ENCODE measurements around the gene ZNF655.
"Not testable (repeated sequence)": the region's sequence is repeated elsewhere in the genome, so short reads cannot be mapped to it uniquely, and the experiment has no call there.

ZNF655 gene

DNA sequence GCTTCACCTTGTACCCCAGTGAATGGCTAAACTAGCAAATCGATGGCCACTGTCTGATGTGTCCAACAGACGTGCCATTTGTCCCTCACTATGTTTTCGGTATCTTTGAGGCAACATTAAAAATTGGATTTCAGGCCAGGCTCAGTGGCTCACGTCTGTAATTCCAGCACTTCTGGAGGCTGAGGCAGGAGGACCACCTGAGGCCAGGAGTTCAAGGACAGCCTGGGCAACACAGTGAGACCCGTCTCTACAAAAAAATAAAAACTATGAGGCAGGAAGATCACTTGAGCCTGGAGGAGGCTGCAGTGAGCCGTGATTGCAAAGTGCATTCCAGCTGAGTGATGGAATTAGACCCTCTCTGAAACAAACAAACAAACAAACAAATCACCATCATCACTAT lies 14.5 kb upstream of the ZNF655 start:
- Histone ChIP-seq H3K36me3 (ENCODE audit: insufficient read depth, low read length) (peaks cover 28% of the 10 kb centered on the region), H3K4me3 (ENCODE audit: low read depth, low read length) (no peak overlapping the region)

DNA sequence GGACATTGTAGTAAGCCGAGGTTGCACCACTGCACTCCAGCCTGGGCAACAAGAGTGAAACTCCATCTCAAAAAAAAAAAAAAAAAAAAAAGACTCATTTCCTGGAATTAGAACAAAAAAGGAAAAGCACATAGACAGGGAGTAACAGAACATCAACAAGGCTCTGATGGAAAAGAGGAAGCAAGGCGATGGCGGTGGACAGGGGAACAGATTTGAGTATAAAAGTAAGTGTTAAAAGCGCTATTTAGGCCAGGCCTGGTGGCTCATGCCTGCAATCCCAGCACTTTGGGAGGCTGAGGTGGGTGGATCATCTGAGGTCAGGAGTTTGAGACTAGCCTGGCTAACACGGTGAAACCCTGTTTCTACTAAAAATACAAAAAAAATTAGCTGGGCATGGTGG lies 13.1 kb upstream of the ZNF655 start:
- H3K79me2 ChIP-seq (ENCODE audit: control insufficient read depth, insufficient read depth, low read length, unreplicated experiment); H3K27me3 ChIP-seq (ENCODE audit: insufficient read depth, low read length); H3K4me1 ChIP-seq (ENCODE audit: control insufficient read depth, insufficient read depth, low read length, unreplicated experiment); H3K27ac ChIP-seq (ENCODE audit: low read depth, low read length); H2AFZ ChIP-seq (ENCODE audit: low read length, unreplicated experiment); H3K4me3 ChIP-seq (ENCODE audit: low read depth, low read length): not testable (repeated sequence)
- peaks cover 32% of the 10 kb centered on the region for H3K36me3 ChIP-seq (ENCODE audit: insufficient read depth, low read length)

More for the DNA sequence above, 14.5 kb upstream of the ZNF655 start:
- H3K27ac ChIP-seq (ENCODE audit: low read depth, low read length) = no peak overlapping the region
- no peaks in the 10 kb centered on the region for H3K4me1 ChIP-seq (ENCODE audit: control insufficient read depth, insufficient read depth, low read length, unreplicated experiment)
- H3K27me3 ChIP-seq (ENCODE audit: insufficient read depth, low read length) = no peaks in the 10 kb centered on the region
- H2AFZ ChIP-seq (ENCODE audit: low read length, unreplicated experiment) = no peak overlapping the region
- no peaks in the 10 kb centered on the region for H3K79me2 ChIP-seq (ENCODE audit: control insufficient read depth, insufficient read depth, low read length, unreplicated experiment)

GRCh38 chr7:99549545-99549944 lies 8.9 kb upstream of the ZNF655 start:
- H3K79me2 ChIP-seq (ENCODE audit: control insufficient read depth, insufficient read depth, low read length, unreplicated experiment) = peaks cover 17% of the 10 kb centered on the region
- peaks cover 24% of the 10 kb centered on the region for H3K36me3 ChIP-seq (ENCODE audit: insufficient read depth, low read length)
- not testable (repeated sequence) for H3K27ac ChIP-seq (ENCODE audit: low read depth, low read length); H3K4me1 ChIP-seq (ENCODE audit: control insufficient read depth, insufficient read depth, low read length, unreplicated experiment); H3K27me3 ChIP-seq (ENCODE audit: insufficient read depth, low read length); H2AFZ ChIP-seq (ENCODE audit: low read length, unreplicated experiment); H3K4me3 ChIP-seq (ENCODE audit: low read depth, low read length)

DNA sequence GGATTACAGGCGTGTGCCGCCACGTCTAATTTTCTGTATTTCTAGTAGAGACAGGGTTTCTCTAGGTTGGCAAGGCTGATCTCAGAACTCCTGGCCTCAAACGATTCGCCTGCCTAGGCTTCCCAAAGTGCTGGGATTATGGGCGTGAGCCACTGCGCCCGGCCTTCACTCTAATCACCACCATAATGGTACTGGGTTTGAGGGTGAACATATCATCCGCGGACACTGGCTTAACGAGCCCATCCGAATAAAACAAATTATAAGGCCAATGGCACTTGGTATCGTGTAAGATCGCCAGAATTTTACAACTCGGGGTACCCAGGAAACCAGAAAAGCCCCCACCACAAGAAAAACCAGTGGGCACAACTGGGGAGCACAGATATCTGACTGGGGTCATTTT lies 7.1 kb upstream of the ZNF655 start:
- peaks cover 4% of the 10 kb centered on the region for H3K4me1 ChIP-seq (ENCODE audit: control insufficient read depth, insufficient read depth, low read length, unreplicated experiment)
- H3K79me2 ChIP-seq (ENCODE audit: control insufficient read depth, insufficient read depth, low read length, unreplicated experiment) = peaks cover 17% of the 10 kb centered on the region
- H3K36me3 ChIP-seq (ENCODE audit: insufficient read depth, low read length) = peaks cover 22% of the 10 kb centered on the region
- peak overlapping the region; percentile 52 for H3K27ac ChIP-seq (ENCODE audit: low read depth, low read length)
- H3K27me3 ChIP-seq (ENCODE audit: insufficient read depth, low read length) = no peaks in the 10 kb centered on the region
- peak overlapping the region; percentile 98 for H3K4me3 ChIP-seq (ENCODE audit: low read depth, low read length)
- H2AFZ ChIP-seq (ENCODE audit: low read length, unreplicated experiment) = peak overlapping the region; percentile 98

DNA sequence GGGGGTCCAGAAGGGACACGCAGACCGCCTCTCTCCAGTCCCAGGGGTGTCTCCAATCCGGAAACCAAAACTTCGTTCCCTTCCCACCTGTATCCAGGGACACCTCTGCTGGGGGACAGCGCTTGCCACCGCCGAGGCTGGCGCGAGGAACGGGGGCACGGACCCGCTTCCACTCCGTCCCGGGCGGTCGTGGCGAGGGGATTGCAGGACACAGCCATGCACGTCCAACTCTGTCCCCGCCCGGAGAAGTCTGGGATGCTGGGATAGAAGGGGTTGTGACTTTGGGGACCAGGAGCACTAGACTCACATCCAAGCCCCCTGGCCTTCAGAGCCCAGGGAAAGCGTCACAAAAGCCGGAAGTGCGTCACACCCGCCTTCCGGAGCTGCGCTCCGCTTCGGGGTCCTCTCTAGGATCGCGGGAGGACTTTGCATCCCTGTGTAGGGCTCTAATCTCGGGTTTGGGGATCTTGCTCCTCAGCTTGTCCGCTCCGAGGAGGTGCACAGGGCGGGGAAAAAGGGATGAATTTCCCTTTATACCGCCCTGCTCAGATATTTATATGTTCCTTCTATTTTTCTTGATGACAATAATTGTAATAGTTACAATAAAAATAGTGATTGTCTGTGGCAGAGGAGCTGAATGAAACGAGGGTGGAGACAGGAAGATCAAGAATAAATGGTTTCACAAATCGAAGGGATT lies 6.5 kb upstream of the ZNF655 start, which contains the start of gene FAM200A:
Gene FAM200A, minus strand, starts transcription at position 348 of the 697 bp plus-strand sequence. CDS start 3,707 bp downstream, outside the sequence.
- H3K27me3 ChIP-seq (ENCODE audit: insufficient read depth, low read length) = no peaks in the 10 kb centered on the region
- peak within 1 kb of the TSS; percentile 98 for H3K4me3 ChIP-seq (ENCODE audit: low read depth, low read length)
- H3K27ac ChIP-seq (ENCODE audit: low read depth, low read length) = peak within 1 kb of the TSS; percentile 53
- H2AFZ ChIP-seq (ENCODE audit: low read length, unreplicated experiment) = peak within 1 kb of the TSS; percentile 99
- peaks cover 19% of the 10 kb centered on the region for H3K79me2 ChIP-seq (ENCODE audit: control insufficient read depth, insufficient read depth, low read length, unreplicated experiment)
- H3K36me3 ChIP-seq (ENCODE audit: insufficient read depth, low read length) = peaks cover 19% of the 10 kb centered on the region
- peaks cover 6% of the 10 kb centered on the region for H3K4me1 ChIP-seq (ENCODE audit: control insufficient read depth, insufficient read depth, low read length, unreplicated experiment)

- Histone ChIP-seq H3K27me3 (ENCODE audit: insufficient read depth, low read length) (no peaks in the 10 kb centered on the region), H3K4me1 (ENCODE audit: control insufficient read depth, insufficient read depth, low read length, unreplicated experiment) (peaks cover 12% of the 10 kb centered on the region), H3K4me3 (ENCODE audit: low read depth, low read length) (no peak overlapping the region), H3K79me2 (ENCODE audit: control insufficient read depth, insufficient read depth, low read length, unreplicated experiment) (peaks cover 31% of the 10 kb centered on the region), H3K27ac (ENCODE audit: low read depth, low read length) (no peak overlapping the region), H3K36me3 (ENCODE audit: insufficient read depth, low read length) (peaks cover 9% of the 10 kb centered on the region), H2AFZ (ENCODE audit: low read length, unreplicated experiment) (no peak overlapping the region)
Observed at GRCh38 chr7:99553039-99553438, 5.4 kb upstream of the ZNF655 start.

DNA sequence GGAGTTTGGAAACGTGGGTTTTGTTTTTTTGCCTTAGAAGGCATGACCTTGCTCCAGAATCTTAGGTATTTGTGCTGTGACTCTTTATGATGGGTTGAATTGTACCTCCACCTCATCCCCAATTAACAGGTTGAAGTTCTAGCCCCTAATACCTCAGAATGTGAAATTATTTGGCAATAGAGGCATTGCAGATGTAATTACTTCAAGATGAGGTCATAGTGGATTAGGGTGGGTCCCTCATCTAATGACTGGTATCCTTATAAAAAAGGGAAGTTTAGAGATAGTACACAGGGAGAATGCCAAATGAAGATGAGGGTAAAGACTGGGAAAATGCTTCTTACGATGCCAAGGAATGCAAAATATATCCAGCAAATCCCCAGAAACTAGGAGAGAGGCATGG lies 3.5 kb upstream of the ZNF655 start:
- peaks cover 47% of the 10 kb centered on the region for H3K79me2 ChIP-seq (ENCODE audit: control insufficient read depth, insufficient read depth, low read length, unreplicated experiment)
- no peak overlapping the region for H2AFZ ChIP-seq (ENCODE audit: low read length, unreplicated experiment)
- H3K27ac ChIP-seq (ENCODE audit: low read depth, low read length) = no peak overlapping the region
- H3K27me3 ChIP-seq (ENCODE audit: insufficient read depth, low read length) = no peaks in the 10 kb centered on the region
- no peaks in the 10 kb centered on the region for H3K36me3 ChIP-seq (ENCODE audit: insufficient read depth, low read length)
- H3K4me3 ChIP-seq (ENCODE audit: low read depth, low read length) = no peak overlapping the region
- peaks cover 12% of the 10 kb centered on the region for H3K4me1 ChIP-seq (ENCODE audit: control insufficient read depth, insufficient read depth, low read length, unreplicated experiment)

DNA sequence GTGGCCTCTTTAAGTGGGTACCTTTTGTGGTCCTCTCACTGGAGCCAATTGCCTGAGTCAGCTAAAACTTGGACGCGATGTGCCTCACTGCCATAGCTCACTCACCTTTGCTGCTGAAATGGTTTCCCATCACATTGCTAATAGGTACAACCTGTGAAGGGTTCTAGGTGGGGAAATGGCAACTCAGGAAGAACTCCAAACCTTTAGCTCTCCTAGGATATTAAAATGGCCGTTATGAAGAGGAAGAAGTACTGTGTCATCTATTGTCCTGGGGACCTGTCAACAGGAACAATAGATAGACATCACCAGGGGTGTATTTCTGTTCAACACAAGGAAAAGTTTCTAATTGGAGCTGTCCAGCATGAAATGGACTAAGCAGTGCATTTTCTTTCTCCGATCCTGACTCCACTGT lies 1.2 kb upstream of the ZNF655 start:
- peaks cover 20% of the 10 kb centered on the region for H3K36me3 ChIP-seq (ENCODE audit: insufficient read depth, low read length)
- H2AFZ ChIP-seq (ENCODE audit: low read length, unreplicated experiment) = no peak overlapping the region
- H3K27ac ChIP-seq (ENCODE audit: low read depth, low read length) = no peak overlapping the region
- peak overlapping the region; percentile 96 for H3K4me3 ChIP-seq (ENCODE audit: low read depth, low read length)
- no peaks in the 10 kb centered on the region for H3K27me3 ChIP-seq (ENCODE audit: insufficient read depth, low read length)
- H3K4me1 ChIP-seq (ENCODE audit: control insufficient read depth, insufficient read depth, low read length, unreplicated experiment) = peaks cover 34% of the 10 kb centered on the region
- H3K79me2 ChIP-seq (ENCODE audit: control insufficient read depth, insufficient read depth, low read length, unreplicated experiment) = peaks cover 52% of the 10 kb centered on the region

GRCh38 chr7:99557940-99558305 lies 519 bp upstream of the ZNF655 start:
- peak overlapping the region; percentile 85 for H3K27ac ChIP-seq (ENCODE audit: low read depth, low read length)
- H2AFZ ChIP-seq (ENCODE audit: low read length, unreplicated experiment) = peak overlapping the region; percentile 45
- no peaks in the 10 kb centered on the region for H3K27me3 ChIP-seq (ENCODE audit: insufficient read depth, low read length)
- peaks cover 22% of the 10 kb centered on the region for H3K36me3 ChIP-seq (ENCODE audit: insufficient read depth, low read length)
- peak overlapping the region; percentile 96 for H3K4me3 ChIP-seq (ENCODE audit: low read depth, low read length)
- H3K4me1 ChIP-seq (ENCODE audit: control insufficient read depth, insufficient read depth, low read length, unreplicated experiment) = peaks cover 36% of the 10 kb centered on the region
- H3K79me2 ChIP-seq (ENCODE audit: control insufficient read depth, insufficient read depth, low read length, unreplicated experiment) = peaks cover 52% of the 10 kb centered on the region

DNA sequence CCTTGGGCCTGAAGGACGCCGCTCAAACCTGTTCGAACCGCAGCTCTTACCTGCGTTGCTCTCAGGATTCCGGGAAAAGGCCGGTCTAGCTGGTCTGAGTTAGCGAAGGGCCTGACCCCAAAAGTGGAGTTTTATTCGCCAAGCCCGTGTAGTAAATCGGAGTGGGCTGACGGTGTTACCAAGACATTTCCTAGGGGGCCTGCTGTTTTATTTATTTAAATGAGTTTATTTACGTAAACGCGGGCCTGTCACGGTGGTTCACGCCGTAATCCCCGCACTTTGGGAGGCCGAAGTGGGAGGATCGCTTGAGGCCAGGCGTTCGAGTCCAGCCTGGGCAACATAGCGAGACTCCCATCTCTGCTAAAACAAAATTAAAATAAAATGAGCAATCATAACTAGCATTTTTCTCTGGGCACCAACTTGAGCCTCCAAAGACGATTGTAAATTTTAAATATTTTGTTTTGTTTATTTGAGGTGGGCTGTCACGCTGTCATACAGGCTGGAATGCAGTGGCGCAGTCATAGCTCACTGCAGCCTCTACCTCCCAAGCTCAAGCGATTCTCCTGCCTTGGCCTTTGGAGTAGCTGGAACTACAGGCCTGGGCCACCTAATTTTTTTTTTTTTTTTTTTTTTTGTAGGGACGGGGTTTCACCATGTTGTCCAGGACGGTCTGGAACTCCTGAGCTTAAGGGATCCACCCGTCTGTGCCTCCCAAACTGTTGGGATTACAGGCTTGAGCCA lies 903 bp downstream of the ZNF655 start:
- Histone ChIP-seq H3K27me3 (ENCODE audit: insufficient read depth, low read length) (no peaks in the 10 kb centered on the region), H2AFZ (ENCODE audit: low read length, unreplicated experiment) (peak overlapping the region; percentile 45), H3K79me2 (ENCODE audit: control insufficient read depth, insufficient read depth, low read length, unreplicated experiment) (peaks cover 60% of the 10 kb centered on the region), H3K4me1 (ENCODE audit: control insufficient read depth, insufficient read depth, low read length, unreplicated experiment) (peaks cover 47% of the 10 kb centered on the region), H3K36me3 (ENCODE audit: insufficient read depth, low read length) (peaks cover 27% of the 10 kb centered on the region), H3K4me3 (ENCODE audit: low read depth, low read length) (peak overlapping the region; percentile 96), H3K27ac (ENCODE audit: low read depth, low read length) (peak overlapping the region; percentile 85)
